ENCODE results near the gene PVR.
"Not testable (repeated sequence)": the region's sequence is repeated elsewhere in the genome, so short reads cannot be mapped to it uniquely, and the experiment has no call there.

The PVR gene

GRCh38 chr19:44704982-44705381 is 61.3 kb downstream of the PVR start:
- DNase-seq: no peak

DNA sequence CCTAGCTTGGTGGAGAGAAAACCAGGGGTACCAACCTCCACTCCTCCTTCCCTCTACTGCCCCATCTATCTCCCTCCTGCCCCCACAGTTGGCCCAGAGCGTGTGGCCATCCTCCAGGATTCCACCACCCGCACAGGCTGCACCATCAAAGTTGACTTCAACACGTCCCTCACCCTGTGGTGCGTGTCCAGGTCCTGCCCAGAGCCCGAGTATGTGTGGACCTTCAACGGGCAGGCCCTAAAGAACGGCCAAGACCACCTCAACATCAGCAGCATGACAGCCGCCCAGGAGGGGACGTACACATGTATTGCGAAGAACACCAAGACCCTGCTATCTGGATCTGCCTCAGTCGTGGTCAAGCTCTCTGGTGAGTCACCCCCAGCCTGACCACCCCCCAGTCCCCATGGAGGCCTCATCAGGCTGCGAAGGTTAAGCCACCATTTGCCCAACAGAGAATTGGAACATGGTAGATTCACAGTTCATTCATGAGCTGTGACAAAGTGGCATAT is 61.8 kb downstream of the PVR start:
- no peak for DNase-seq

GRCh38 chr19:44706506-44707236 is 63.0 kb downstream of the PVR start:
- DNase-seq: no peak

DNA sequence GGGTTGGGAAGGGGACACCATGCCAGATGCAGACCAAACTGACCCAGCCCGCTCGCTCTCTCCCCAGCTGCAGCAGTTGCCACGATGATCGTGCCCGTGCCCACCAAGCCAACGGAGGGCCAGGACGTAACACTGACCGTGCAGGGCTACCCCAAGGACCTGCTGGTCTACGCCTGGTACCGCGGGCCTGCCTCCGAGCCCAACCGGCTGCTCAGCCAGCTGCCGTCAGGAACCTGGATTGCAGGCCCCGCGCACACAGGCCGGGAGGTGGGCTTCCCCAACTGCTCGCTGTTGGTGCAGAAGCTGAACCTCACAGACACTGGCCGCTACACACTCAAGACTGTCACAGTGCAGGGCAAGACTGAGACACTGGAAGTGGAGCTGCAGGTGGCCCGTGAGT is 64.1 kb downstream of the PVR start:
- DNase-seq: no peak

GRCh38 chr19:44708940-44709339 is 65.2 kb downstream of the PVR start:
- DNase-seq: no peak

DNA sequence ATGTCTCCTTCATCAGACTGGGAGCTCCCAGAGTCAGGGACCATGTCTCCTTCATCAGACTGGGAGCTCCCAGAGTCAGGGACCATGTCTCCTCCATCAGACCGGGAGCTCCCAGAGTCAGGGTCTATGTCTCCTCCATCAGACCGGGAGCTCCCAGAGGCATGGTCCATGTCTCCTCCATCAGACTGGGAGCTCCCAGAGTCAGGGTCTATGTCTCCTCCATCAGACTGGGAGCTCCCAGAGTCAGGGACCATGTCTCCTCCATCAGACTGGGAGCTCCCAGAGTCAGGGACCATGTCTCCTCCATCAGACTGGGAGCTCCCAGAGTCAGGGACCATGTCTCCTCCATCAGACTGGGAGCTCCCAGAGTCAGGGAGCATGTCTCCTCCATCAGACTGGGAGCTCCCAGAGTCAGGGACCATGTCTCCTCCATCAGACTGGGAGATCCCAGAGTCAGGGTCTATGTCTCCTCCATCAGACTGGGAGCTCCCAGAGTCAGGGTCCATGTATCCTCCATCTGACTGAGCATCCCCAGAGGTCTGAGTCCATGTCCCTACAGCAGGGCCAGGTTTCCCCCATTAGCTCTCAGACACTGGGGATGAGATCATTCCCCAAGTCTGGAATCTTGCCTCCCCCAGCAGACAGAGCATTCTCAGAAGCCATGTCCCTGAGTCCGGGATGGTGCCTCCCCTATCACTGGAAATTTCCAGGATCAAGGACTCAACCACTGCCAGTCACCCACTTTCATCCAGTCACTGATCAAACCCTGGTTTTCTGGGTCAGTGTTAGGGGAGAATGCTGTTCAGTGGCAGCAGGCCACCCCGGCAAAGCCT is 65.9 kb downstream of the PVR start:
- not testable (repeated sequence) for DNase-seq

- DNase-seq: no peak
Measured at GRCh38 chr19:44710483-44710882, 66.8 kb downstream of the PVR start.

DNA sequence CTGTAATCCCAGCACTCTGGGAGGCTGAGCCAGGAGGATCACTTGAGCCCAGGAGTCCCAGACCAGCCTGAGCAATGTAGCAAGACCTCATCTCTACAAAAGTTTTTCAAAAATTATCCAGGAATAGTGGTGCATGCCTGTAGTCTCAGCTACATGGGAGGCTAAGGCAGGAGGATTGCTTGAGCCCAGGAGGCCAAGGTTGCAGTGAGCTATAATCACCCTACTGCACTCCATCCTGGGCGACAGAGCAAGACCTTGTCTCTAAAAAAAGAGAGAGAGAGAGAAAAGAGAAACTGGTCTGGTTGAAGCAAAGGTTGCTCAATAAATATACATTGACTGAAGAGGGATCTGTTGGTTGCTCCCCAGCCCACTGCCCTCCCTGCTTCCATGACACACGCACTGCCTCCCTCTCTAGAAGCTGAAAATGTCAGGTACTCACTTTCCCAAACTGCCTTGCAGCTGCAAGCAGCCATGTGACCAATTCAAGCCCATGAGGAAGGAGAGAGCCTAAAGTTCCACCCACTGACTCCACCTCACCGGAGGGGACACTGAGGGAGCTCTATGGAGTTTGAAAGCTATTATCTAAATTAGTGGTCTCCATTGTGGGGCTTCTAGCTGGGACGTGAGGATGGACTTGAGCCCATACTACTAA is 69.3 kb downstream of the PVR start:
- DNase-seq: no peak
